ENCODE data around the gene UCK1.
A peak's percentile ranks its signal among the peaks of the same experiment; 100 is the strongest.

UCK1 gene

DNA sequence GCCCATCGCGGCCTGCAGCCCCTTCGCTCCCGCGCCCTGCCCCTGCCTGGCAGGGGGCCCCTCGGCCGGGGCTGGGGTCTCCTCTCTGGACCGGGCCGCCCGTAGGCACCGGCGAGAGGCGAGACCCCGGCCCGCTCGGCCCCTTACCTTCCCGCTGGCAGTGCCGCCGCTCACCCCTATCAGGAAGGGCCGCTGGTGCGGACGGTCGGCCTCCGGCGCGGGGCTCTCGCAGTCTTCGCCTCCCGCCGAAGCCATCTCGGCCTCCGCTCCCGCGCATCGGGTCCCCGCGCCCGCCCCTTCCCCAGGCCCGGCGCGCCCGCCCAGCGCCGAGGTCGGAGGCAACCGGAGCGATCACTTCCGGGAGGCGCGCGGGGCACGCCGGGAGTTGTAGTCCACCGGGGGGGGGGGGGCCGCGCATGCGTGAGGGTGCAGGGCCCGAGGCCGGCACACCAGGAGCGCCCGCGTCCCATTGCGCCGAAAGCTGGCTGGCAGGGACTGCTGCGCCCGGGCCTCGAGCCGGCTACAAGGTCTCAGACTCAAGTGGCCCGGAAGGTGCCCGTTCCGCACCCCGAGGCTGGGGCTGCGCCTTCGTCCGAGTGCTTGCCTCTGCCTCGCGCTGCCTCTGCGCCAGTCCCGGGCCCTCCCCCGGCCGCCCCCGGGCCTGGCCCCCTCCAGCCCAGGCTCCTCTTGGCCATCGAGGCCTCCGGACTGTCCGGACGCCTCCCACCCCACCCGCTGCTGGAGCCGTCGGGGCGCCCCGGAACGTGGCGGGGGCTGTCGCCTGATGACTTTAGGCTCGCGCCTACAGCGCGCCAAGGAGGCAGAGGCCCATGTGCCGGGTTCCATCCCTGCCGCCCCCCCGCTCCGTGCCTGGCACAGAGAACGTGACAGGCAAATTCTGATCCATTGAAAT lies at the start of gene UCK1:
Gene UCK1 (minus strand): TSS at position 344 of the 913 bp plus-strand sequence. CDS start 89 bp downstream, at position 255.
- peak; percentile 47 for DNase-seq (ENCODE audit: low read depth)

- DNase-seq (ENCODE audit: low read depth): no peak
Measured at GRCh38 chr9:131580358-131580757, 49.3 kb upstream of the UCK1 start.

DNA sequence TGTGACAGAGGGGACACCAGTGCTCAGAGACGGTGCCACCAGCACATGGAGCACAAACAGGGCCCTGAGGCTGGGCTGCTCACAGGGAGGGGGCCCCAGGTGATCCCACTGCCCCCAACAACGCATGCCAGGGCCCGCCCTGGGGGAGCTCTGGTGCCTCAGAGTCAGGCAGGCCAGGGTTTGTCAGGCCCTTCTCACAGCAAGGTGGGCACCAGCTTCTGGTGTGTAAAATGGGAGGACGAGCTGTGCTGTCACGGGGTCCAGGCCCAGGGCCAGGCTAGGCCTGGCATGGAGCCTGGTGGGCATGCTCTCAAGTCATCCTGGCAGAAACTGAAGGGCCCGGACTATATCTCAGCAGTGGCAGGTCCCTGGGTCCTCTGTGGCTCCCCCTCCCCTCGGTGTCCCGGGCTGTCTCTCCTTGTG lies 48.7 kb upstream of the UCK1 start:
- no peak for DNase-seq (ENCODE audit: low read depth)

DNA sequence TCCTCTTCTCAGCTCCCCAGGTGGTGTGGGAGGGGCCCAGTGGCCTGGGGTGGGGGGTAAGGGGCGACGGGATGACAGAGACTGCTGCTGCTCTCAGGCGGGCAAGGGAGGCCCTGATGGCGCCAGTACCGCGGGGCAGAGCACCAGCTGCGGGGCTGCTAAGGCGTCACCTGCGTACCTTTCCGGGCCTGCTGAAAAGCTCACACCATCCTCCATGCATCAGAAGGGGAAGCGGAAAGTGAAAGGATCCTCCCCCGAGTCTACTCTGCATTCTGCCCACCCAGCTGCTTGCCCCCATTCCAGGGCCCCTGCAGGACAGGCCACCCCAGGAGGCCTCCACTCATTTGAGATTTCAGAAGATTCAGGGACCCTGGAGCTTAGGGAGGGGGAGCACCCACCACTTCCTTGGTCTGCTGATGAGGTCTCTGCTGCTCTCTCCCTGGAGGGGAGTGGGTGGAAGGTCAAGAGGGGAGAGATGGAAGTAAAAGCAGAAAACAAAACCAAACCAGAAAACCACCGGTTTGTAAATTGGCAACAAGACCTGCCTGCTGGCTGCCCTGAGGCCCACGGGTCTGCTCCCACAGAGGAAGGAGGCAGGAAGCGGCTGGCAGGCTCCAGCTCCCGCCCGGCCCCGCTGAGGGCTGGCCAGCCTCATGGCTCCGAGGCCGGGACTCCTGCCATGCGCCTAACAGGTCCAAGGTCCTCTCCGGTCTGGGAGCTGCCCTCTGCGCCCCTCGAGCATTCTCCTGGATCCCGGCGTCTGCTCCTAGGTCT lies 47.9 kb upstream of the UCK1 start:
- peak; percentile 34 for DNase-seq (ENCODE audit: low read depth)

GRCh38 chr9:131578021-131578420 lies 47.0 kb upstream of the UCK1 start:
- DNase-seq (ENCODE audit: low read depth): no peak

DNA sequence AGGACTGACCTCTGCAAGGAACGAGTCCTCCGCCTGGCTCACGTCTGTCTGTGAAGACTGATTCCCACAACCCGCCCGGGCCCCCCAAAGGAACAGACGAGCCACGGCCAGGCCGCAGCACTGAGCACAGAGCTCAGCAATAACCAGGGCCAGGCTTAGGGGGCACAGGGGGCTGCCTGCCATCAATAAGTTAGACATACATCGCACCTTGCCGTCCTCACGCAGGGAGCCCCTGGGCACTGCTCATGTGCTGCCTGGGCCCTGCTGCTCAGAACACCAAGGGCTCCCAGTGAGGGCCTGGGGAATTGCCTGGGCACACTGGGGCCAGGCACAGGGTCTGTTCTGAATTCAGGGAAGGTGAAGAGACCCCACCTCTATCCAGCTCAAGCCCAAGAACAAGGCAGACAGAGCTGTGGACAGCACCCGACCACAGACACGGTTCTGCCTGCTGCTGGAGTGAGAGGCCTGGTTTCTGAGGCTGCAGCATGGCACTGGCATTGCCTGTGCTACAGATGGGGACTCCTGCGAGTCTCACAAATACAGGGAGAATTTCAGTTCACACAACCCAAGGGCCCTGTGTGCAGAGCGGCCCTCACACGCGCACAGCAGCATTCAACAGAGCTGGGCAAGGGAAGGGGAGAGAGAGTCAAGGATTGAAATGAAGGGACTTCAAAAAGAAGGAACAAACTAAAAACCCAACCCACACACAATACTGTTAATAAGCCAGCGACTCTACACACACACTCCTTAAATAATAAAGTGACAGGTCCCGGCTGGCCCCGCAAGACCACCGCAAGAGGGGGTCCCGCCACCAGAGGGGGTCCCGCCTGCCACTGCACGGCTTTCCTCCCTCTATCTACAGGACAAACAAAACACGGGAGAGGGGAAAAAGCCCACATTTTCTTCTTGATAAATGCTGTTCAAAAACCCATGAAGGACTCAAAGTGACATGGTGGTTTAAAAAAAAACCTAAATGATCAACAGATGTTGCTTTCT lies 46.2 kb upstream of the UCK1 start:
- DNase-seq (ENCODE audit: low read depth): no peak

GRCh38 chr9:131575946-131576853 lies 45.1 kb upstream of the UCK1 start:
- DNase-seq (ENCODE audit: low read depth): no peak

DNA sequence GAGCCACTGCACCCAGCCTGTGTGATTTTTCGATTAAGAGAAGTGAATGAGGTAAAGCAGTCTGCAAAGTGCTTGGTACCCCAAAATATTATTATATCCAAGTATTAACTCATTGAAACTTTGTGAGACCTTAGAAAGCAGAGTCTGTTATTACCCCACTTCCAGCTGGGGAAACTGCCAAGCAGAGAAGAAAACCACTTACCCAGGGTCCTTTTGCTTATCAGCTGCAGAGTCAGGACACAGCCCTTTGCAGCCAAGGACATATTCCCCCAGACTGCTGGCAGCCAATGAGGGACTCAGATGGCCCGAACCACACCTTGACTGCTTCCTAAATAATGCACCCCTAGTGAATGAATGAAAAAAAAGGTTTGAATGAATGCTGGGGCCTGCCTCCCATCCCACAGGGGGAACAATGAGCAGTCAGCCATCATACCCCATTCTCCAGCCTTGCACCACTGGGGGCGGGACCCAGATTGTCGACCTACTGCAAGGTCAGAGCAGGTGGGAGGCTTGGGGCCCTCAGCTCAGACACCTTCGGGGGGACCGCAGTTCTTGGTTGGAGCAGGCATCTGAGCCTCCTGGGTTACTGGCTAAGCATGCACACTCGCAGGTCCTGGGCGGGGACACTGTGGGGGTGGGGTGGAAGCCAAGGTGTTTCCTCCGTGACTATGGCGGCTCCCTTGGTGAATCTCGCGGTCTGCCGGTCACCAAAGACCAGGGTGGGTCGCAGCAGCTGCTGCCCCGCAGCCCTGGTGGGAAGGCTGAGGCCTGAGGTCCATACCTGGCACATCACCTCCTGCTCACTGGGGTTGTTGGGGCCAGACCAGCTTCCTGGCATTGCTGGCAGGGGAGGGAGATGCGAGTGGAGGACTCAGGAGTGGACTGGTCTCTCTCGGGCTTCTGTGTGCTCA lies 43.9 kb upstream of the UCK1 start:
- DNase-seq (ENCODE audit: low read depth): no peak

DNA sequence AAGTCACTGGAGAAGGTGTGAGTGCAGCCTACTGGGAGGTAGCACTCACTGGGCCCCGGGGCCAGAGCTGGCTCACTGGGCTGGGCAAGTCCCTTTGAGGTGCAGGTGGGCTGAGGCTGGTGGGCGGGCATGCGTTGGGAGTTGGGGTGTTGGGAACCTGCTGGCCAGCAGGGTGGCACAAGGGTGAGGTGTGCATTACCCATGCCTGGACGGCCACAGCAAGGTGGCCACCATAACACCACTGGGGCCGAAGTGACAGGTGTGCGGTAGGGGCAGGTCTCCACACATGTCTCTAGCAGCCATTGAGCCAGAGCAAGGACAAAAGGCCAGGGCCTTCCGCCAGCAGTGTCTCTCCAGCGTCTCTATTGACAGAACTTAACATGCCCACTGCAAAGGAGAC lies 36.8 kb upstream of the UCK1 start:
- no peak for DNase-seq (ENCODE audit: low read depth)

- DNase-seq (ENCODE audit: low read depth): no peak
Measured at GRCh38 chr9:131566158-131566557, 35.1 kb upstream of the UCK1 start.

DNA sequence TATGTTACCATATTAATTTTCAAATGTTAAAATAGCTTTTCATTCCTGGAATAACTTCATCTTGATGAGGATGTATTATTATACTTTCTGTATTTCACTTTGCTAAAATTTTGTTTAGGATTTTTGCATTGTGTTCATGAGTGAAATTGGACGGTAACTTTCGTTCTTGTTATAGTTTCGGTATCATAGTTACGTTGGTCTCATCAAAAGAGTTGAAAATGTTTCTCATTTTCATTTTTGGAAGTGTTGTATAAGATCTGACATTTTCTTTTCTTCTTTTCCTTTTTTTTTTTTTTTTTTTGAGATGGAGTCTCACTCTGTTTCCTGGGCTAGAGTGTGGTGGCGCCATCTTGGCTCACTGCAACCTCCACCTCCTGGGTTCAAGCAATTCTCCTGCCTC lies 34.3 kb upstream of the UCK1 start:
- DNase-seq (ENCODE audit: low read depth): no peak

GRCh38 chr9:131562032-131562959 lies 31.2 kb upstream of the UCK1 start:
- no peak for DNase-seq (ENCODE audit: low read depth)

- DNase-seq (ENCODE audit: low read depth): no peak
Measured at GRCh38 chr9:131559421-131560000, 28.4 kb upstream of the UCK1 start.

DNA sequence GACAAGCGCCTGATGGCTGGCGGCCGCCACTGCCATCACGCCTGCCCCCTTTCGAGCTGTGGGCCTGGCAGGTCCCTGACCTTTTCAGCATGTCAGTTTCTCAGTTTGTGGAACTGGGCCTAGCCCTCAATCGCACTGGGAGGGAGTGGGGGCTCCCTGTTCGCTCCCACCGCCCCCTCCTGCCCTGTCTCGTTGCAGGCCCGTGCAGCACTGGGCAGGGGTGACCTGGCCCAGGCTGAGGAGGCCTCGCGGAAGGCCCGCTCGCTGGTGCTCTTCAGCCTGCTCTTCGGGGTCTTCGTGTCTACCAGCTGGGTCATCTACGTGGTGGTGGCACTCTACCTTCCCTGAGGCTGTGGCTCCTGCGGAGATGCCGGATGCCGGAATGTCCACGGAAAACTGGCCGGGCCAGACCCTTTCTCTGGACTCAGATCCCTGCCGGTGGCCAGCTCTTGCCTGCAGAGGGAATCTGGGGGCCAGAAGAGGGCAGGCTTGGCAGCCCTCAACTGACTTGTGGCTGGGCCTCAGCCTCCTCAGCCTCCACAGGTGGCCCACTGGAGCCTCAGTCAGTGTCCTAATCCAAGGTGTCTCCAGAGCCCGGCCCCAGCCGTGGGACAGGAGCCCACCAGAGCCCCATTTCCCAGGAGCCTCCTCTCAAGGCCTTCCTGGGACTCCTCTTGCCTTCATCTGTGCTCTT lies 26.9 kb upstream of the UCK1 start:
- DNase-seq (ENCODE audit: low read depth): no peak

DNA sequence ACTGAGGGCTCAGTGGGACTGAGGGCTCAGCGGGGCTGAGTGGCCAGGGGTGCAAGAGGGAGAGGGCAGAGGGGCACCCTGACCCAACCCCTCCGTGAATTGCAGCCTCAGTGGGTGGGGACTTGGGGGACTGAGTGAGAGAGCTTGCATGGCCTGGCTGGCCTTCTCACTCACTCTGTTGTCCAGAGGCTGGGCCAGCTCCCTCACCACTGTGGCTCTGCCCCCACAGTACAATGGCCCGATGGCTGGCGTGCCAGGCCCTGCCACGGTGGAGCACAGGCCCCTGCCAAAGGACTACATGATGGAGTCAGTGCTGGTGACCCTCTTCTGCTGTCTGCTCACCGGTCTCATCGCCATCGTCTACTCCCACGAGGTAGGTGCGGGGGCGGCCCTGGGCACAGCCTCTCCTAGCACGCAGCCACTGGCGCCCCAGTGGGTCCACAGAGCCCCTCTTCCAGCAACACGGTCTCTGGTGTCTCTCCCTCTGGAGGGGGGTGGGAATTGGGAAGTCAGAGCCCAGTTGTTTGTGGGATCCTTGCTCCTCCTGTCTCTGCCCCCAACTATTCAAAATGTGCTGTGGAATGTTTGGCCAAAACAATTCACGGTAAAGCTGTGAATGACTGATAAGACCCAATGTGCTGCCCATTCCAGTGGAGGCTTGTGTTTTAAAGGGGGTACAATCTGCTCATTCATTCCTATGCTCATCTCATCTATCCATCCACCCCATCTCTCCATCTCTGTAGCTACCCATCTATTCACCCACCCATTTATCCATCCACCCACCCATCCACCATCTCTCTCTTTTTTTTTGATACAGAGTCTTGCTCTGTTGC lies 25.0 kb upstream of the UCK1 start:
- DNase-seq (ENCODE audit: low read depth): no peak

- no peak for DNase-seq (ENCODE audit: low read depth)
Measured at GRCh38 chr9:131554843-131555351, 23.8 kb upstream of the UCK1 start.
